Skeletal muscle tissue (tissue), 4 donors: ENCODE results near the gene TBL3. TPM values are rescaled to one million over a fixed set of nuclear protein-coding genes. Genes with fewer than 3 reads are reported as not detected.
A peak's percentile ranks its signal among the peaks of the same experiment; 100 is the strongest.

Source experiments
- H3K27ac ChIP-seq: one replicate; pipeline ENCODE4 v1.7.0; 2013; ENCODE audit warnings: mild to moderate bottlenecking, low read depth, low read length, inconsistent platforms
- H3K27me3 ChIP-seq, 3 donors: one replicate each; pipeline ENCODE4 v1.7.0; 2013; ENCODE audit warnings: low read length in 3 of 3; ENCODE audit not compliant: control insufficient read depth in 3 of 3, insufficient read depth in 3 of 3
- H3K36me3 ChIP-seq, 3 donors: one replicate each; pipeline ENCODE4 v1.7.0; 2013; ENCODE audit warnings: low read length in 3 of 3; ENCODE audit not compliant: control insufficient read depth in 3 of 3, insufficient read depth in 3 of 3
- H3K4me1 ChIP-seq, 3 donors: one replicate each; pipeline ENCODE4 v1.7.0; 2013; ENCODE audit warnings: low read length in 3 of 3, mild to moderate bottlenecking in 3 of 3; ENCODE audit not compliant: control insufficient read depth in 3 of 3, insufficient read depth in 3 of 3
- H3K4me3 ChIP-seq, 3 donors: one replicate each; pipeline ENCODE4 v1.7.0; 2013; ENCODE audit warnings: low read length in 3 of 3
- H3K9ac ChIP-seq, 3 donors: one replicate each; pipeline ENCODE4 v1.7.0; 2013; ENCODE audit warnings: low read length in 3 of 3, mild to moderate bottlenecking in 3 of 3, moderate library complexity in 2 of 3, low read depth in 1 of 3
- H3K9me3 ChIP-seq, 3 donors: one replicate each; pipeline ENCODE4 v1.7.0; 2013; ENCODE audit warnings: low read length in 3 of 3; ENCODE audit not compliant: control insufficient read depth in 3 of 3
- total RNA-seq: library from RNA; depleted of rRNA; stranded (reverse); fragments of >200 nt; gene quantifications from one replicate; pipeline ENCODE4 v1.2.3, GENCODE V29; 2014
- donor health status: Osteomylitis.

Gene TBL3
- total RNA-seq, 1 donor from 2014 or later: 18.8 TPM

GRCh38 chr16:2023092-2024031 lies 51.5 kb downstream of the TBL3 start:
- H3K4me3 ChIP-seq: peak overlapping the region; percentile 56 to 72 (median 63)
- H3K4me1 ChIP-seq: peaks cover 31 to 48% (median 44%) of the 10 kb centered on the region in 3 donors

GRCh38 chr16:2024032-2024420 lies 52.2 kb downstream of the TBL3 start:
- peaks cover 33 to 54% (median 46%) of the 10 kb centered on the region in 3 donors for H3K4me1 ChIP-seq
- H3K27ac ChIP-seq: peak overlapping the region; percentile 52
- no peaks in the 10 kb centered on the region for H3K9me3 ChIP-seq
- H3K36me3 ChIP-seq: no peaks in the 10 kb centered on the region
- peaks cover 18 to 25% (median 23%) of the 10 kb centered on the region in 3 donors for H3K27me3 ChIP-seq
- peak overlapping the region in 1 of 3 donors; percentile 64 for H3K9ac ChIP-seq
- peak overlapping the region in 1 of 3 donors; percentile 72 for H3K4me3 ChIP-seq

More at GRCh38 chr16:2023092-2024031, 51.5 kb downstream of the TBL3 start:
- H3K9me3 ChIP-seq: no peaks in the 10 kb centered on the region
- peak overlapping the region; percentile 15 to 69 (median 43) for H3K9ac ChIP-seq
- H3K27me3 ChIP-seq: peaks cover 20 to 28% (median 26%) of the 10 kb centered on the region in 3 donors
- no peaks in the 10 kb centered on the region for H3K36me3 ChIP-seq
- H3K27ac ChIP-seq: peak overlapping the region; percentile 52

- no peak overlapping the region for H3K4me3 ChIP-seq
- peaks cover 26 to 44% (median 42%) of the 10 kb centered on the region in 3 donors for H3K4me1 ChIP-seq
- H3K36me3 ChIP-seq: no peaks in the 10 kb centered on the region
- H3K27me3 ChIP-seq: peaks cover 5 to 15% (median 10%) of the 10 kb centered on the region in 3 donors
- peak overlapping the region in 2 of 3 donors; percentile 4 to 25 for H3K9ac ChIP-seq
- H3K27ac ChIP-seq: no peak overlapping the region
- H3K9me3 ChIP-seq: no peaks in the 10 kb centered on the region
These were observed 53.4 kb downstream of the TBL3 start for GRCh38 chr16:2025251-2025650.

GRCh38 chr16:2025878-2026460 lies 54.1 kb downstream of the TBL3 start:
- H3K27ac ChIP-seq: no peak overlapping the region
- peaks cover 26 to 44% (median 42%) of the 10 kb centered on the region in 3 donors for H3K4me1 ChIP-seq
- H3K4me3 ChIP-seq: peak overlapping the region; percentile 33 to 67 (median 48)
- no peaks in the 10 kb centered on the region for H3K9me3 ChIP-seq
- no peaks in the 10 kb centered on the region for H3K36me3 ChIP-seq
- peaks cover 3 to 11% (median 4%) of the 10 kb centered on the region in 3 donors for H3K27me3 ChIP-seq
- peak overlapping the region in 2 of 3 donors; percentile 10 to 76 for H3K9ac ChIP-seq

GRCh38 chr16:2026461-2027023 lies 54.7 kb downstream of the TBL3 start, which contains the start of gene NHERF2:
Gene NHERF2, plus strand, starts transcription at chr16:2026902. Its CDS starts 104 bp downstream, at chr16:2027006.
- Histone ChIP-seq H3K4me3 (peak within 1 kb of the TSS; percentile 70 to 85 (median 78)), H3K9ac (peak within 1 kb of the TSS; percentile 2 to 78 (median 32)), H3K9me3 (no peaks in the 10 kb centered on the region), H3K27me3 (peaks cover 3 to 9% (median 3%) of the 10 kb centered on the region in 3 donors), H3K4me1 (peaks cover 26 to 44% (median 44%) of the 10 kb centered on the region in 3 donors), H3K36me3 (no peaks in the 10 kb centered on the region), H3K27ac (no peak within 1 kb of the TSS)

GRCh38 chr16:2027024-2028010 lies 55.5 kb downstream of the TBL3 start:
- Histone ChIP-seq H3K27ac (no peak overlapping the region), H3K4me3 (peak overlapping the region; percentile 70 to 85 (median 78)), H3K4me1 (peaks cover 30 to 47% (median 46%) of the 10 kb centered on the region in 3 donors), H3K36me3 (peaks cover 0 to 2% (median 0%) of the 10 kb centered on the region in 3 donors), H3K9me3 (no peaks in the 10 kb centered on the region), H3K9ac (peak overlapping the region; percentile 32 to 78 (median 54)), H3K27me3 (peaks cover 0 to 6% (median 0%) of the 10 kb centered on the region in 3 donors)

- peak overlapping the region; percentile 70 to 85 (median 78) for H3K4me3 ChIP-seq
- peaks cover 0 to 6% (median 0%) of the 10 kb centered on the region in 3 donors for H3K27me3 ChIP-seq
- no peaks in the 10 kb centered on the region for H3K9me3 ChIP-seq
- peaks cover 29 to 47% (median 40%) of the 10 kb centered on the region in 3 donors for H3K4me1 ChIP-seq
- H3K9ac ChIP-seq: peak overlapping the region in 2 of 3 donors; percentile 54 to 78
- no peak overlapping the region for H3K27ac ChIP-seq
- H3K36me3 ChIP-seq: peaks cover 0 to 3% (median 0%) of the 10 kb centered on the region in 3 donors
These were observed 56.3 kb downstream of the TBL3 start for GRCh38 chr16:2028146-2028545.

GRCh38 chr16:2028620-2029220 lies 56.9 kb downstream of the TBL3 start:
- Histone ChIP-seq H3K4me1 (peaks cover 30 to 43% (median 41%) of the 10 kb centered on the region in 3 donors), H3K27me3 (peaks cover 0 to 6% (median 0%) of the 10 kb centered on the region in 3 donors), H3K4me3 (peak overlapping the region; percentile 70 to 85 (median 78)), H3K9ac (peak overlapping the region in 1 of 3 donors; percentile 78), H3K36me3 (peaks cover 0 to 3% (median 0%) of the 10 kb centered on the region in 3 donors), H3K9me3 (no peaks in the 10 kb centered on the region), H3K27ac (no peak overlapping the region)
